Neural cell (in vitro differentiated cells): Measurements from ENCODE around the gene CTSO.

ENCODE experiments used
- CTCF ChIP-seq: fragments of 450-650 bp; IDR thresholded peaks from 2 replicates; pipeline ENCODE4 v1.5.1; 2014; ENCODE audit warnings: antibody characterized with exemption, mild to moderate bottlenecking, moderate library complexity; ENCODE audit not compliant: poor library complexity, severe bottlenecking
- EP300 ChIP-seq: fragments of 450-650 bp; conservative IDR thresholded peaks from 2 replicates; pipeline ENCODE4 v1.6.1; 2014; ENCODE audit warnings: antibody characterized with exemption, mild to moderate bottlenecking, moderate library complexity; ENCODE audit not compliant: poor library complexity, severe bottlenecking
- EZH2 ChIP-seq: fragments of 200-600, 300-800 bp; shearing (Covaris generic), sonication (generic); IDR thresholded peaks from 2 replicates; pipeline ENCODE4 v1.6.1; 2014; ENCODE audit warnings: antibody characterized with exemption, low read length, borderline replicate concordance, mild to moderate bottlenecking; ENCODE audit not compliant: insufficient read depth, poor library complexity, severe bottlenecking
- MXI1 ChIP-seq: fragments of 450-650 bp; conservative IDR thresholded peaks from 2 replicates; pipeline ENCODE4 v1.6.1; 2014; ENCODE audit warnings: antibody characterized with exemption, mild to moderate bottlenecking; ENCODE audit not compliant: poor library complexity, severe bottlenecking
- POLR2AphosphoS5 ChIP-seq: IDR thresholded peaks from 2 replicates; pipeline ENCODE4 v1.6.1; 2012
- SMC3 ChIP-seq: fragments of 450-650 bp; conservative IDR thresholded peaks from 2 replicates; pipeline ENCODE4 v1.6.1; 2014; ENCODE audit warnings: antibody characterized with exemption, mild to moderate bottlenecking, moderate library complexity; ENCODE audit not compliant: poor library complexity

- TF ChIP-seq CTCF (no peak), MXI1 (no peak), POLR2AphosphoS5 (no peak), SMC3 (no peak), EZH2 (no peak), EP300 (no peak)
These were observed 7.2 kb downstream of the CTSO start for GRCh38 chr4:155946486-155946885.
